Activated T-helper 9 cell treated with anti-CD3 and anti-CD28 coated beads, Interleukin-2, amount 50 U/mL, for 16 hours (primary cell): ENCODE data around the gene ENOPH1.
"Not testable (repeated sequence)": the region's sequence is repeated elsewhere in the genome, so short reads cannot be mapped to it uniquely, and the experiment has no call there.

ENCODE experiments used
- DNase-seq: peaks from one replicate; pipeline ENCODE4 v3.0.0-alpha.2; 2020; ENCODE audit warnings: low read depth

Gene ENOPH1

GRCh38 chr4:82473080-82473479 is 42.7 kb downstream of the ENOPH1 start:
- not testable (repeated sequence) for DNase-seq

GRCh38 chr4:82473621-82474164 is 43.3 kb downstream of the ENOPH1 start:
- no peak for DNase-seq

GRCh38 chr4:82475931-82476330 is 45.5 kb downstream of the ENOPH1 start:
- DNase-seq = not testable (repeated sequence)

- not testable (repeated sequence) for DNase-seq
These were observed 47.1 kb downstream of the ENOPH1 start for GRCh38 chr4:82477469-82477868.

GRCh38 chr4:82479562-82479961 is 49.2 kb downstream of the ENOPH1 start:
- DNase-seq = no peak

- no peak for DNase-seq
These were observed 50.5 kb downstream of the ENOPH1 start for GRCh38 chr4:82480771-82481505.

- DNase-seq = no peak
These were observed 51.1 kb downstream of the ENOPH1 start for GRCh38 chr4:82481506-82481840.

- no peak for DNase-seq
These were observed 52.0 kb downstream of the ENOPH1 start for GRCh38 chr4:82482387-82482786.

GRCh38 chr4:82484996-82485783 is 54.8 kb downstream of the ENOPH1 start:
- DNase-seq = no peak

- no peak for DNase-seq
These were observed 58.7 kb downstream of the ENOPH1 start for GRCh38 chr4:82489076-82489475.

- no peak for DNase-seq
These were observed 59.6 kb downstream of the ENOPH1 start for GRCh38 chr4:82489987-82490386.

- no peak for DNase-seq
These were observed 61.0 kb downstream of the ENOPH1 start for GRCh38 chr4:82491251-82491960.

- DNase-seq = no peak
These were observed 63.5 kb downstream of the ENOPH1 start for GRCh38 chr4:82493721-82494425.

GRCh38 chr4:82495666-82496065 is 65.3 kb downstream of the ENOPH1 start:
- DNase-seq = no peak

- no peak for DNase-seq
These were observed 66.0 kb downstream of the ENOPH1 start for GRCh38 chr4:82496349-82496748.

GRCh38 chr4:82499738-82500434 is 69.5 kb downstream of the ENOPH1 start:
- DNase-seq = no peak

GRCh38 chr4:82500435-82501153 is 70.2 kb downstream of the ENOPH1 start:
- DNase-seq = no peak

GRCh38 chr4:82501154-82501442 is 70.7 kb downstream of the ENOPH1 start:
- DNase-seq = no peak

- no peak for DNase-seq
These were observed 77.6 kb downstream of the ENOPH1 start for GRCh38 chr4:82508011-82508410.

GRCh38 chr4:82508806-82509428 is 78.5 kb downstream of the ENOPH1 start:
- no peak for DNase-seq
